Measurements from ENCODE around the gene SIPA1L3.

SIPA1L3 gene

DNA sequence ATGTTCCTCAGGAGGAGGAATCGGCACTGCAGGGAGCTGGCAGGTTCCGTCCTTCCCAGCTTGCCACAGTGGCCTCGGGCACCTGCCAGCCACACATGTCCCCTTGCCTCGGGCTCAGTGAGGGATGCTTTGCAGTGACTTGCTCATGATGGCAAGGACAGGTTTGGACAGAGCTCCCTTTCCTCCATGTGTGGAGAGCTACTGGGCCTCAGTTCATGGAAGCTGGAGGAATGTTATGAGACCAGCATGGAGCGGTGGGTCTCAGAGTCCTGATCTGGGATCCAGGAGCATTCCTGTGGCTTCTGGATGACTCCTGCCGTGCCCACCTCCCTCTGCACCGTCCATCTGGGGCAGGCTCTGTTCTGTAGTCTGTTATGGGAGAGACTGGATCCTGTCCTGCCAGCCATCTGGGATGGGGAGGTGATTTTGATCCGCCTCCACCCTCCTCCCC, 59.2 kb downstream of the SIPA1L3 start:
- Histone ChIP-seq H3K27me3 (ENCODE audit: insufficient read depth, low read length) (no peaks in the 10 kb centered on the region), H3K9ac (ENCODE audit: low read depth, low read length) (no peak overlapping the region), H3K36me3 (ENCODE audit: insufficient read depth, low read depth, low read length) (no peaks in the 10 kb centered on the region), H3K27ac (ENCODE audit: low read length) (no peak overlapping the region), H3K4me1 (ENCODE audit: insufficient read depth, low read length) (peaks cover 13% of the 10 kb centered on the region), H3K9me3 (ENCODE audit: insufficient read depth, low read depth, low read length) (peaks cover 4% of the 10 kb centered on the region; the same call in 1 of the 2 replicates), H3K4me3 (ENCODE audit: low read length) (no peak overlapping the region)

- no peak overlapping the region for H3K27ac ChIP-seq (ENCODE audit: low read length)
- peaks cover 4% of the 10 kb centered on the region; the same call in 1 of the 2 replicates for H3K9me3 ChIP-seq (ENCODE audit: insufficient read depth, low read depth, low read length)
- H3K27me3 ChIP-seq (ENCODE audit: insufficient read depth, low read length), result no peaks in the 10 kb centered on the region
- no peak overlapping the region for H3K4me3 ChIP-seq (ENCODE audit: low read length)
- H3K9ac ChIP-seq (ENCODE audit: low read depth, low read length), result no peak overlapping the region
- H3K4me1 ChIP-seq (ENCODE audit: insufficient read depth, low read length), result peaks cover 13% of the 10 kb centered on the region
- no peaks in the 10 kb centered on the region for H3K36me3 ChIP-seq (ENCODE audit: insufficient read depth, low read depth, low read length)
Observed at GRCh38 chr19:37966662-37967231, 59.7 kb downstream of the SIPA1L3 start.

- H3K27me3 ChIP-seq (ENCODE audit: insufficient read depth, low read length), result no peaks in the 10 kb centered on the region
- H3K36me3 ChIP-seq (ENCODE audit: insufficient read depth, low read depth, low read length), result no peaks in the 10 kb centered on the region
- H3K27ac ChIP-seq (ENCODE audit: low read length), result no peak overlapping the region
Observed at GRCh38 chr19:37969695-37970094, 62.7 kb downstream of the SIPA1L3 start.

DNA sequence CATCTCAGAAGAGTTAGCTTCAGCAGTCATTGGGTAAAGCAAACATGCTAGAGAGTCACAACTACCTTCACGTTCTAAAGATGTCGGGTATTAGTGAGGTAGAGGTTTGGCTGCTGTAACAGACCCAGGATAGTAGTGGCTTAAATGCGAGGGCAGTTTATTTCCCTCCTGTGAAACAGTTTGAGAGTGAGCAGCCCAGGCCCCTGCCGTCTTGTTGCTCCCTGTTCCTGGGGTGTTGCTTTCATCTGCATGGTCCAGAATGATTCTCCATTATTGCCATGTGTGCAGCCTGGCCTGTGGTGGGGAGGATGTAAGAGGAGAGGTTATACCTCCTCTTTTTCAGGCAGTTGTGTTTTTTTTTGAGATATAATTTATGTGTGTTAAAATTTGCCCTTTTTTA, 63.7 kb downstream of the SIPA1L3 start:
- H3K4me1 ChIP-seq (ENCODE audit: insufficient read depth, low read length), result peaks cover 11% of the 10 kb centered on the region
- H3K4me3 ChIP-seq (ENCODE audit: low read length), result no peak overlapping the region
- no peaks in the 10 kb centered on the region for H3K27me3 ChIP-seq (ENCODE audit: insufficient read depth, low read length)
- H3K9ac ChIP-seq (ENCODE audit: low read depth, low read length), result no peak overlapping the region
- H3K9me3 ChIP-seq (ENCODE audit: insufficient read depth, low read depth, low read length), result peaks cover 4% of the 10 kb centered on the region; the same call in 1 of the 2 replicates
- no peak overlapping the region for H3K27ac ChIP-seq (ENCODE audit: low read length)
- H3K36me3 ChIP-seq (ENCODE audit: insufficient read depth, low read depth, low read length), result no peaks in the 10 kb centered on the region

More at GRCh38 chr19:37969695-37970094, 62.7 kb downstream of the SIPA1L3 start:
- Histone ChIP-seq H3K9ac (ENCODE audit: low read depth, low read length) (no peak overlapping the region), H3K9me3 (ENCODE audit: insufficient read depth, low read depth, low read length) (peaks cover 4% of the 10 kb centered on the region; the same call in 1 of the 2 replicates), H3K4me3 (ENCODE audit: low read length) (no peak overlapping the region), H3K4me1 (ENCODE audit: insufficient read depth, low read length) (peaks cover 13% of the 10 kb centered on the region)

DNA sequence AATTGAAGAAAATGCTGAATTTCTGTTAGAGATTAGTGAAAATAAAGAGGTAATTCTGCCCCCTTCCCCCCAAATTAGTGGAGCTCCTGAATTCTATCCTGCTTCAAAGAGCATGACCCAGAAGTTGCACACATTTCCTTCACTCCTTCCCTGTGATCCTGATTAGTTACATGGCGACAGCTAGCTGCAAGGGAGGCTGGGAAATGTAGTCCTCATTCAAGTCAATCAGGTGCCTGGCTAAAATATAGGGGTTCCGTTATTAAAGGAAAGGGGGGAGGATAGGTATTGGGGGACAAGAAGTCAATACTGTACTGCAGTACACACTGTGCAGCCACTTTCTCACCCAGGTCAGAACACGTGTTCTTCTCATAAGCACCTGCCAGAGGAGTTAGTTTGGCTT, 65.8 kb downstream of the SIPA1L3 start:
- no peaks in the 10 kb centered on the region for H3K4me1 ChIP-seq (ENCODE audit: insufficient read depth, low read length)
- peaks cover 4% of the 10 kb centered on the region; the same call in 1 of the 2 replicates for H3K9me3 ChIP-seq (ENCODE audit: insufficient read depth, low read depth, low read length)
- H3K9ac ChIP-seq (ENCODE audit: low read depth, low read length), result no peak overlapping the region
- H3K27ac ChIP-seq (ENCODE audit: low read length), result no peak overlapping the region
- H3K36me3 ChIP-seq (ENCODE audit: insufficient read depth, low read depth, low read length), result no peaks in the 10 kb centered on the region
- H3K27me3 ChIP-seq (ENCODE audit: insufficient read depth, low read length), result no peaks in the 10 kb centered on the region
- H3K4me3 ChIP-seq (ENCODE audit: low read length), result no peak overlapping the region

DNA sequence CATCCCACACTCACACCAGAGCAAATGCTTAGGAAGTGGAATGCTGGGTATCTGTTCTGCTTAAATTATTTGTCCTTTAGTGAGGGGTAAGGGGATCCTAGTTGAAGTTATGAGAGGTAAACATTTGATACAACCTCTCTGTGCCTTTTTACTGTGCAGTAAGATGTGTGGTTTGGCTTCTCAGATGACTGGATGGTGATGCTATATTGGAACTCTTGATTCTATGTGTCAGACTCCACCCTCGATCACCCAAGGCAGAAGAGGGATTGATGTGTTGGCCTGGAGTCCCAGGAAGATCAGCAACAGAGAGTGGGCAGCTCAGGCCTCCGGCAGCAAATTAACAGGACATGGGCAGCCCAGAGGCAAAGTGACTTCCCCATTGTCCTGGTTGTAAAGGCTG, 66.7 kb downstream of the SIPA1L3 start:
- H3K4me3 ChIP-seq (ENCODE audit: low read length), result no peak overlapping the region
- H3K36me3 ChIP-seq (ENCODE audit: insufficient read depth, low read depth, low read length), result no peaks in the 10 kb centered on the region
- H3K9ac ChIP-seq (ENCODE audit: low read depth, low read length), result no peak overlapping the region
- no peaks in the 10 kb centered on the region for H3K4me1 ChIP-seq (ENCODE audit: insufficient read depth, low read length)
- no peak overlapping the region for H3K27ac ChIP-seq (ENCODE audit: low read length)
- H3K9me3 ChIP-seq (ENCODE audit: insufficient read depth, low read depth, low read length), result peaks cover 4% of the 10 kb centered on the region; the same call in 1 of the 2 replicates
- H3K27me3 ChIP-seq (ENCODE audit: insufficient read depth, low read length), result no peaks in the 10 kb centered on the region

- H3K27ac ChIP-seq (ENCODE audit: low read length), result no peak overlapping the region
- no peak overlapping the region for H3K4me3 ChIP-seq (ENCODE audit: low read length)
- no peaks in the 10 kb centered on the region for H3K27me3 ChIP-seq (ENCODE audit: insufficient read depth, low read length)
- no peaks in the 10 kb centered on the region for H3K36me3 ChIP-seq (ENCODE audit: insufficient read depth, low read depth, low read length)
- H3K9me3 ChIP-seq (ENCODE audit: insufficient read depth, low read depth, low read length), result peaks cover 4% of the 10 kb centered on the region; the same call in 1 of the 2 replicates
- H3K4me1 ChIP-seq (ENCODE audit: insufficient read depth, low read length), result no peaks in the 10 kb centered on the region
- H3K9ac ChIP-seq (ENCODE audit: low read depth, low read length), result no peak overlapping the region
Observed at GRCh38 chr19:37975071-37975470, 68.1 kb downstream of the SIPA1L3 start.

- H3K4me1 ChIP-seq (ENCODE audit: insufficient read depth, low read length), result no peaks in the 10 kb centered on the region
- H3K27me3 ChIP-seq (ENCODE audit: insufficient read depth, low read length), result no peaks in the 10 kb centered on the region
- no peak overlapping the region for H3K4me3 ChIP-seq (ENCODE audit: low read length)
- no peak overlapping the region for H3K9ac ChIP-seq (ENCODE audit: low read depth, low read length)
- H3K36me3 ChIP-seq (ENCODE audit: insufficient read depth, low read depth, low read length), result no peaks in the 10 kb centered on the region
- H3K9me3 ChIP-seq (ENCODE audit: insufficient read depth, low read depth, low read length), result no peaks in the 10 kb centered on the region
- H3K27ac ChIP-seq (ENCODE audit: low read length), result no peak overlapping the region
Observed at GRCh38 chr19:37975596-37976515, 68.8 kb downstream of the SIPA1L3 start.

DNA sequence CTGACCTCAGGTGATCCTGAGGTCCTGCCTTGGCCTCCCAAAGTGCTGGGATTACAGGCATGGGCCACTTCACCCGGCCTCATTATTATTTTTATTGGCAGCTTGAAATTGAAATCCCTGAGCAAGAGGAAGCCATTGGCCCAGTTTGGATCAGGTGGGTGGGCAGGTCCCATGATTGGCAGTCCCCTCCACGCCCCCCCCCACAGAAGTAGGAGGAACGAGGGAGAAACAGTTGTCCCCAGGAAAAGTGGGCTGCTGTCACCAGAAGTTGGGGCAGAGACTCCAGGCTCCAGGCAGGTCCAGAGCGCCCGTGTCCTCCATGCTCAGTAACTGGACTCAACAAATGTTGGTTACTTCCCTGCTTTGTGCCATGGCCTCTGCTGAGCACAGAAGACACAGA, 70.4 kb downstream of the SIPA1L3 start:
- 0 out of 2 replicates have a peak, but pooled peaks cover 4% of the 10 kb centered on the region for H3K4me1 ChIP-seq (ENCODE audit: insufficient read depth, low read length)
- H3K27ac ChIP-seq (ENCODE audit: low read length), result no peak overlapping the region
- no peaks in the 10 kb centered on the region for H3K36me3 ChIP-seq (ENCODE audit: insufficient read depth, low read depth, low read length)
- H3K9ac ChIP-seq (ENCODE audit: low read depth, low read length), result no peak overlapping the region
- no peaks in the 10 kb centered on the region for H3K27me3 ChIP-seq (ENCODE audit: insufficient read depth, low read length)
- no peak overlapping the region for H3K4me3 ChIP-seq (ENCODE audit: low read length)
- no peaks in the 10 kb centered on the region for H3K9me3 ChIP-seq (ENCODE audit: insufficient read depth, low read depth, low read length)

GRCh38 chr19:37977992-37978391, 71.0 kb downstream of the SIPA1L3 start:
- no peak overlapping the region for H3K27ac ChIP-seq (ENCODE audit: low read length)
- H3K4me1 ChIP-seq (ENCODE audit: insufficient read depth, low read length), result 0 out of 2 replicates have a peak, but pooled peaks cover 4% of the 10 kb centered on the region
- H3K9me3 ChIP-seq (ENCODE audit: insufficient read depth, low read depth, low read length), result no peaks in the 10 kb centered on the region
- no peaks in the 10 kb centered on the region for H3K27me3 ChIP-seq (ENCODE audit: insufficient read depth, low read length)
- H3K4me3 ChIP-seq (ENCODE audit: low read length), result no peak overlapping the region
- no peak overlapping the region for H3K9ac ChIP-seq (ENCODE audit: low read depth, low read length)
- no peaks in the 10 kb centered on the region for H3K36me3 ChIP-seq (ENCODE audit: insufficient read depth, low read depth, low read length)

- H3K27me3 ChIP-seq (ENCODE audit: insufficient read depth, low read length), result no peaks in the 10 kb centered on the region
- H3K27ac ChIP-seq (ENCODE audit: low read length), result no peak overlapping the region
- H3K4me1 ChIP-seq (ENCODE audit: insufficient read depth, low read length), result 0 out of 2 replicates have a peak, but pooled peaks cover 4% of the 10 kb centered on the region
- H3K9me3 ChIP-seq (ENCODE audit: insufficient read depth, low read depth, low read length), result no peaks in the 10 kb centered on the region
- H3K36me3 ChIP-seq (ENCODE audit: insufficient read depth, low read depth, low read length), result no peaks in the 10 kb centered on the region
- H3K4me3 ChIP-seq (ENCODE audit: low read length), result no peak overlapping the region
- H3K9ac ChIP-seq (ENCODE audit: low read depth, low read length), result no peak overlapping the region
Observed at GRCh38 chr19:37979547-37980082, 72.6 kb downstream of the SIPA1L3 start.

Data from iPS-20b (cell line).